CD4-positive, CD25-positive, alpha-beta regulatory T cell (primary cell): ENCODE results near the gene KRTAP2-2. TPM values are rescaled to one million over a fixed set of nuclear protein-coding genes. Genes with fewer than 3 reads are reported as not detected.
A peak's percentile ranks its signal among the peaks of the same experiment; 100 is the strongest.
"Not testable (repeated sequence)": the region's sequence is repeated elsewhere in the genome, so short reads cannot be mapped to it uniquely, and the experiment has no call there.

Experiments
- ATAC-seq, 2 donors: fragments of 150-1000 bp; cut with Tn5 transposase; one replicate each; pipeline ENCODE4 v1.10.0; 2021; ENCODE audit warnings: low read depth in 2 of 2, moderate number of reproducible peaks in 2 of 2, moderate library complexity in 1 of 2
- DNase-seq, 3 donors: peaks; one replicate each; pipeline versions ENCODE4 v3.0.0 to v3.0.0-alpha.2; 2012 to 2022; ENCODE audit warnings: mixed read lengths in 1 of 3
- H3K27ac ChIP-seq: one replicate; pipeline ENCODE4 v1.7.0; 2013; ENCODE audit warnings: mild to moderate bottlenecking, low read length; ENCODE audit not compliant: insufficient read depth, poor library complexity, severe bottlenecking
- H3K27me3 ChIP-seq: one replicate; pipeline ENCODE4 v1.7.0; 2013; ENCODE audit warnings: low read length; ENCODE audit not compliant: control insufficient read depth, insufficient read depth
- H3K36me3 ChIP-seq: one replicate; pipeline ENCODE4 v1.7.0; 2013; ENCODE audit warnings: mild to moderate bottlenecking, low read length, moderate library complexity; ENCODE audit not compliant: control insufficient read depth, insufficient read depth
- H3K4me1 ChIP-seq: 2 replicates; pipeline ENCODE4 v1.7.0; 2013; ENCODE audit warnings: mild to moderate bottlenecking, low read length; ENCODE audit not compliant: insufficient read depth, control insufficient read depth, poor library complexity, severe bottlenecking
- H3K4me3 ChIP-seq: one replicate; pipeline ENCODE4 v1.7.0; 2013; ENCODE audit warnings: low read depth, mild to moderate bottlenecking, low read length, moderate library complexity
- H3K9me3 ChIP-seq, 2 experiments: 1 replicate in 1 of 2; 2 replicates in 1 of 2; pipeline ENCODE4 v1.7.0; 2013; ENCODE audit warnings: low read length in 2 of 2, mild to moderate bottlenecking in 1 of 2, moderate library complexity in 1 of 2; ENCODE audit not compliant: control insufficient read depth in 2 of 2
- H3K27ac Mint-ChIP-seq, 3 donors: one replicate each; pipeline ENCODE4 v1.8.0; 2020 to 2022; ENCODE audit warnings: mild to moderate bottlenecking in 3 of 3, mixed read lengths in 3 of 3, moderate library complexity in 2 of 3
- H3K27me3 Mint-ChIP-seq: one replicate; pipeline ENCODE4 v1.8.0; 2022; ENCODE audit warnings: mild to moderate bottlenecking, mixed read lengths
- H3K36me3 Mint-ChIP-seq: one replicate; pipeline ENCODE4 v1.8.0; 2020; ENCODE audit warnings: mixed read lengths
- H3K4me1 Mint-ChIP-seq, 4 donors: one replicate each; pipeline ENCODE4 v1.8.0; 2020 to 2022; ENCODE audit warnings: mixed read lengths in 4 of 4, mild to moderate bottlenecking in 1 of 4
- H3K4me3 Mint-ChIP-seq, 4 donors: one replicate each; pipeline ENCODE4 v1.8.0; 2020 to 2022; ENCODE audit warnings: mild to moderate bottlenecking in 4 of 4, mixed read lengths in 4 of 4, moderate library complexity in 3 of 4
- H3K9me3 Mint-ChIP-seq, 7 donors: one replicate each; pipeline ENCODE4 v1.8.0; 2020 to 2022; ENCODE audit warnings: mixed read lengths in 7 of 7, mild to moderate bottlenecking in 3 of 7, moderate library complexity in 2 of 7
- polyA plus RNA-seq, 4 donors: library from polyadenylated mRNA; unstranded; fragments of 300-500 nt; fragmentation: Illumina TruSeq; gene quantifications; one replicate each; pipeline ENCODE4 v1.2.3, GENCODE V29; 2021
- total RNA-seq: library from RNA; stranded (reverse); gene quantifications from one replicate; pipeline ENCODE4 v1.2.3, GENCODE V29; 2022

Gene KRTAP2-2
- not detected for total RNA-seq
- not detected for polyA plus RNA-seq

- H3K27ac ChIP-seq, ATAC-seq, H3K36me3 ChIP-seq, H3K4me1 Mint-ChIP-seq, H3K4me1 ChIP-seq, H3K4me3 Mint-ChIP-seq, DNase-seq, H3K9me3 Mint-ChIP-seq, H3K4me3 ChIP-seq, H3K9me3 ChIP-seq, H3K36me3 Mint-ChIP-seq, H3K27me3 ChIP-seq: not testable (repeated sequence)
- H3K27me3 Mint-ChIP-seq: peaks cover 35% of the 10 kb centered on the region
- H3K27ac Mint-ChIP-seq: peak within 1 kb of the TSS in 1 of 3 donors; percentile 60
These were observed at the start of gene KRTAP2-2 for GRCh38 chr17:41055130-41055529. KRTAP2-2 (minus strand) TSS chr17:41055230; CDS start chr17:41055211, 19 bp downstream.

- H3K27ac Mint-ChIP-seq, H3K4me1 ChIP-seq, DNase-seq, ATAC-seq, H3K4me3 Mint-ChIP-seq, H3K9me3 ChIP-seq, H3K27ac ChIP-seq, H3K4me3 ChIP-seq, H3K36me3 ChIP-seq, H3K27me3 ChIP-seq, H3K9me3 Mint-ChIP-seq, H3K36me3 Mint-ChIP-seq: not testable (repeated sequence)
- Mint-ChIP-seq H3K27me3 (peaks cover 18% of the 10 kb centered on the region), H3K4me1 (peaks cover 0 to 16% (median 2%) of the 10 kb centered on the region in 4 donors)
These were observed 49.5 kb upstream of the KRTAP2-2 start for GRCh38 chr17:41104386-41105038.

- H3K4me3 Mint-ChIP-seq: no peak overlapping the region
- no peak for ATAC-seq
These were observed 48.9 kb upstream of the KRTAP2-2 start for GRCh38 chr17:41103896-41104295.

GRCh38 chr17:41101586-41102259, 46.7 kb upstream of the KRTAP2-2 start, which contains the start of gene KRTAP4-16:
KRTAP4-16 (minus strand) TSS chr17:41102209; CDS start chr17:41102209, 0 bp downstream.
- Histone ChIP-seq H3K9me3 (no peaks in the 10 kb centered on the region), H3K4me1 (no peaks in the 10 kb centered on the region), H3K27ac (no peak within 1 kb of the TSS), H3K36me3 (no peaks in the 10 kb centered on the region), H3K27me3 (peaks cover 4% of the 10 kb centered on the region), H3K4me3 (no peak within 1 kb of the TSS)
- Mint-ChIP-seq H3K4me3 (no peak within 1 kb of the TSS), H3K27me3 (peaks cover 19% of the 10 kb centered on the region), H3K9me3 (peaks cover 0 to 3% (median 0%) of the 10 kb centered on the region in 7 donors), H3K4me1 (peaks cover 0 to 9% (median 2%) of the 10 kb centered on the region in 4 donors), H3K27ac (no peak within 1 kb of the TSS), H3K36me3 (no peaks in the 10 kb centered on the region)
- DNase-seq (no peak), ATAC-seq (no peak)

More at GRCh38 chr17:41103896-41104295, 48.9 kb upstream of the KRTAP2-2 start:
- Mint-ChIP-seq H3K27me3 (peaks cover 18% of the 10 kb centered on the region), H3K27ac (no peak overlapping the region), H3K9me3 (peaks cover 0 to 5% (median 0%) of the 10 kb centered on the region in 7 donors), H3K4me1 (peaks cover 0 to 16% (median 2%) of the 10 kb centered on the region in 4 donors), H3K36me3 (no peaks in the 10 kb centered on the region)
- Histone ChIP-seq H3K27ac (no peak overlapping the region), H3K36me3 (no peaks in the 10 kb centered on the region), H3K4me1 (no peaks in the 10 kb centered on the region), H3K9me3 (no peaks in the 10 kb centered on the region), H3K27me3 (peaks cover 4% of the 10 kb centered on the region), H3K4me3 (no peak overlapping the region)
- DNase-seq: no peak

GRCh38 chr17:41099682-41100480, 44.9 kb upstream of the KRTAP2-2 start:
- not testable (repeated sequence) for H3K27ac ChIP-seq, H3K27ac Mint-ChIP-seq, H3K27me3 ChIP-seq, H3K4me1 ChIP-seq, H3K9me3 ChIP-seq, H3K36me3 Mint-ChIP-seq, ATAC-seq, DNase-seq, H3K9me3 Mint-ChIP-seq, H3K4me3 ChIP-seq, H3K4me1 Mint-ChIP-seq, H3K36me3 ChIP-seq
- Mint-ChIP-seq H3K4me3 (peak overlapping the region in 1 of 4 donors; percentile 23), H3K27me3 (peaks cover 28% of the 10 kb centered on the region)

- Mint-ChIP-seq H3K4me3 (no peak overlapping the region), H3K36me3 (no peaks in the 10 kb centered on the region), H3K27ac (no peak overlapping the region), H3K9me3 (peaks cover 0 to 3% (median 0%) of the 10 kb centered on the region in 7 donors), H3K27me3 (peaks cover 34% of the 10 kb centered on the region), H3K4me1 (peaks cover 0 to 9% (median 2%) of the 10 kb centered on the region in 4 donors)
- H3K27me3 ChIP-seq: peaks cover 4% of the 10 kb centered on the region
- H3K9me3 ChIP-seq: no peaks in the 10 kb centered on the region
- H3K4me1 ChIP-seq: no peaks in the 10 kb centered on the region
- no peak overlapping the region for H3K4me3 ChIP-seq
- no peak overlapping the region for H3K27ac ChIP-seq
- ATAC-seq (no peak), DNase-seq (no peak)
- no peaks in the 10 kb centered on the region for H3K36me3 ChIP-seq
These were observed 43.5 kb upstream of the KRTAP2-2 start for GRCh38 chr17:41098481-41098880.

GRCh38 chr17:41098042-41098441, 43.0 kb upstream of the KRTAP2-2 start, which contains the start of gene KRTAP4-8:
KRTAP4-8 (minus strand) TSS chr17:41098142; CDS start chr17:41098084, 58 bp downstream.
- Mint-ChIP-seq H3K36me3 (no peaks in the 10 kb centered on the region), H3K4me3 (no peak within 1 kb of the TSS), H3K4me1 (peaks cover 0 to 9% (median 2%) of the 10 kb centered on the region in 4 donors), H3K27ac (no peak within 1 kb of the TSS), H3K27me3 (peaks cover 34% of the 10 kb centered on the region), H3K9me3 (peaks cover 0 to 3% (median 0%) of the 10 kb centered on the region in 7 donors)
- Histone ChIP-seq H3K27ac (no peak within 1 kb of the TSS), H3K4me3 (no peak within 1 kb of the TSS), H3K9me3 (no peaks in the 10 kb centered on the region), H3K27me3 (peaks cover 4% of the 10 kb centered on the region), H3K36me3 (no peaks in the 10 kb centered on the region), H3K4me1 (no peaks in the 10 kb centered on the region)
- DNase-seq (no peak), ATAC-seq (no peak)
